Measurements from ENCODE around the gene ADAMTS15.
A peak's percentile ranks its signal among the peaks of the same experiment; 100 is the strongest.

ADAMTS15 gene, protein sequence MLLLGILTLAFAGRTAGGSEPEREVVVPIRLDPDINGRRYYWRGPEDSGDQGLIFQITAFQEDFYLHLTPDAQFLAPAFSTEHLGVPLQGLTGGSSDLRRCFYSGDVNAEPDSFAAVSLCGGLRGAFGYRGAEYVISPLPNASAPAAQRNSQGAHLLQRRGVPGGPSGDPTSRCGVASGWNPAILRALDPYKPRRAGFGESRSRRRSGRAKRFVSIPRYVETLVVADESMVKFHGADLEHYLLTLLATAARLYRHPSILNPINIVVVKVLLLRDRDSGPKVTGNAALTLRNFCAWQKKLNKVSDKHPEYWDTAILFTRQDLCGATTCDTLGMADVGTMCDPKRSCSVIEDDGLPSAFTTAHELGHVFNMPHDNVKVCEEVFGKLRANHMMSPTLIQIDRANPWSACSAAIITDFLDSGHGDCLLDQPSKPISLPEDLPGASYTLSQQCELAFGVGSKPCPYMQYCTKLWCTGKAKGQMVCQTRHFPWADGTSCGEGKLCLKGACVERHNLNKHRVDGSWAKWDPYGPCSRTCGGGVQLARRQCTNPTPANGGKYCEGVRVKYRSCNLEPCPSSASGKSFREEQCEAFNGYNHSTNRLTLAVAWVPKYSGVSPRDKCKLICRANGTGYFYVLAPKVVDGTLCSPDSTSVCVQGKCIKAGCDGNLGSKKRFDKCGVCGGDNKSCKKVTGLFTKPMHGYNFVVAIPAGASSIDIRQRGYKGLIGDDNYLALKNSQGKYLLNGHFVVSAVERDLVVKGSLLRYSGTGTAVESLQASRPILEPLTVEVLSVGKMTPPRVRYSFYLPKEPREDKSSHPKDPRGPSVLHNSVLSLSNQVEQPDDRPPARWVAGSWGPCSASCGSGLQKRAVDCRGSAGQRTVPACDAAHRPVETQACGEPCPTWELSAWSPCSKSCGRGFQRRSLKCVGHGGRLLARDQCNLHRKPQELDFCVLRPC

DNA sequence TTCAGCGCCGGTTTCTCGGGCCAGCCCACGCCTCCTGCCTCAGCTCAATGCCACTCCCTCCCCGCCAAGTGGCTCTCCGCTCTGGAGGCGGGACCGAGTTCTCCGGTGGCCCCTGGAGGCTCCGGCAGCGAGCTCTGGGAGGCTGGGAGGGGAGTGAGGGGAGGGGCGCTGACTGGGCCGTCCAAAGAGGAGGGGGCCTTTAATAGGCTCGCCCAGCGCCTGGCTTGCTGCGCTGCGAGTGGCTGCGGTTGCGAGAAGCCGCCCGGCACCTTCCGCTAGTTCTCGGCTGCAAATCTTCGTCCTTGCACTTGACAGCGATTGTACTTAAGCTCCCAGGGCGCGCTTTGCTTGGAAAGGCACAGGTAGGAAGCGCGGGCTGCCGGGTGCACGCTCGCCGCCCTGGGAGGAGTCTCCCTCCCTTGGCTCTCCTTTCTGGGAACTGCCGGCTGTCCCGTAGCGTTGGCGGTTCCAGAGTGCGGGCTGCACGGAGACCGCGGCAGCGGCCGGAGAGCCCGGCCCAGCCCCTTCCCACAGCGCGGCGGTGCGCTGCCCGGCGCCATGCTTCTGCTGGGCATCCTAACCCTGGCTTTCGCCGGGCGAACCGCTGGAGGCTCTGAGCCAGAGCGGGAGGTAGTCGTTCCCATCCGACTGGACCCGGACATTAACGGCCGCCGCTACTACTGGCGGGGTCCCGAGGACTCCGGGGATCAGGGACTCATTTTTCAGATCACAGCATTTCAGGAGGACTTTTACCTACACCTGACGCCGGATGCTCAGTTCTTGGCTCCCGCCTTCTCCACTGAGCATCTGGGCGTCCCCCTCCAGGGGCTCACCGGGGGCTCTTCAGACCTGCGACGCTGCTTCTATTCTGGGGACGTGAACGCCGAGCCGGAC is at the start of gene ADAMTS15:
Gene ADAMTS15 (plus strand): TSS at position 230 of the 894 bp plus-strand sequence. CDS start 329 bp downstream, at position 559.
- no peaks in the 10 kb centered on the region for H3K9me3 ChIP-seq (ENCODE audit: low read length)
- no peaks in the 10 kb centered on the region for H3K36me3 ChIP-seq (ENCODE audit: insufficient read depth, low read length)
- H2AFZ ChIP-seq (ENCODE audit: low read depth, low read length) = peak within 1 kb of the TSS; percentile 93
- H3K4me3 ChIP-seq (ENCODE audit: low read length) = peak within 1 kb of the TSS; percentile 55
- peaks cover 20% of the 10 kb centered on the region for H3K27me3 ChIP-seq (ENCODE audit: insufficient read depth, low read length)
- H3K4me1 ChIP-seq (ENCODE audit: insufficient read depth, low read length) = peaks cover 12% of the 10 kb centered on the region

DNA sequence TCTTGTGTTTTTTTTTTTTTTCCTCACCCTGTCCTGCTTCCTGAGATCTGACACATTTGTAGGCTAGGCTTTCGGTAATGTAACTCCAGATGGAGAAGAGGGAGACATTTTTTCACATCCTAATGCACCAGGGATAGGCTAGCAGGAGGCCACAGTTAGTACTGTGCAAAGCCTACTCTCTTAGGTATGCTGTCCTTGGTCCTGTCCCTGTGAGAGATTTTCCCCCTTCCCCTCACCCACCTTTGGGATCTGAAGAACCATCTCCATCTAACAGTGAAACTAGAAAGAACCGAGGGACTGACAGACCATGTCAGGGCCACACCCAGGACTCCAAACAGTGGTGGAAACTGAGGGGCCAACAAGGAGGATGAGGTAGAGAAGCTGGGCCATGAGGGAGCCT is 49.2 kb upstream of the ADAMTS15 start:
- H3K36me3 ChIP-seq (ENCODE audit: insufficient read depth, low read length) = no peaks in the 10 kb centered on the region
- no peak overlapping the region for H3K4me3 ChIP-seq (ENCODE audit: low read length)
- peaks cover 6% of the 10 kb centered on the region for H3K27me3 ChIP-seq (ENCODE audit: insufficient read depth, low read length)
- no peak overlapping the region for H2AFZ ChIP-seq (ENCODE audit: low read depth, low read length)
- peaks cover 12% of the 10 kb centered on the region for H3K4me1 ChIP-seq (ENCODE audit: insufficient read depth, low read length)
- H3K9me3 ChIP-seq (ENCODE audit: low read length) = no peaks in the 10 kb centered on the region

DNA sequence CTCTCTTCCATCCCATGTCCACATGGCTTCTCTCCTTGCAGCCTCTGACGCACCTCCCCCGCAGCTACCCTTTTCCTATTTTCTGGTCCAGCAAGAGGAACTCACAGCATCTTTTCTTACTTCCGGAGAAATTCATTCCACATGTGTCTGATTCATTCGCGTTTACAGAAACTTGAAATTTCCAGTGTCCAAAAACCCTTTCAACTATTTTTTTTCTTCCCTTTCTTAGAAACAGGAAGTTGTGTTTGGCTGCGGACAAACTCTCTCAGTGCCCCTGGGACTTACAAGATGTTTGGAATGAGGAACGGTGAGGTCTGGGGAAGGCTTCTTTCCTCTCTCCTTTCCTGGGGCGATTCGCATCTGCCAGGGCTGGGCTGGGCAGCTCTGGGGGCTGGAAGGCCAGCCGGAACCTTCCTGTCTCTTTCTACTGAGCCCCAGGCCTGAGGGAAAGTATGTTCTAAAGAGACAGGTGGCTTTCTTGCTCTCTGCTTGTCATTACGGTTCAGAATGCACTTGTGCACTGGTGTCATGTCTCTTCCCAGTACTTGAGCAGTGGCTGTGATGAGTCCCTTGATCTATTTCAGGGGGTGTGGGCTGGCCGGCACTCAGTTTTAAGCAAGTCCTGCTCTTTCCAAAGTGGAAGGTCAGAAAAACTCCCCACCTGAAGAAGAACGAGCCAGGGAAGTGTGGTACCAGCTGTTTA is 47.5 kb upstream of the ADAMTS15 start:
- Histone ChIP-seq H3K9me3 (ENCODE audit: low read length) (no peaks in the 10 kb centered on the region), H2AFZ (ENCODE audit: low read depth, low read length) (no peak overlapping the region), H3K27me3 (ENCODE audit: insufficient read depth, low read length) (peaks cover 6% of the 10 kb centered on the region), H3K4me1 (ENCODE audit: insufficient read depth, low read length) (no peaks in the 10 kb centered on the region), H3K4me3 (ENCODE audit: low read length) (no peak overlapping the region), H3K36me3 (ENCODE audit: insufficient read depth, low read length) (no peaks in the 10 kb centered on the region)

DNA sequence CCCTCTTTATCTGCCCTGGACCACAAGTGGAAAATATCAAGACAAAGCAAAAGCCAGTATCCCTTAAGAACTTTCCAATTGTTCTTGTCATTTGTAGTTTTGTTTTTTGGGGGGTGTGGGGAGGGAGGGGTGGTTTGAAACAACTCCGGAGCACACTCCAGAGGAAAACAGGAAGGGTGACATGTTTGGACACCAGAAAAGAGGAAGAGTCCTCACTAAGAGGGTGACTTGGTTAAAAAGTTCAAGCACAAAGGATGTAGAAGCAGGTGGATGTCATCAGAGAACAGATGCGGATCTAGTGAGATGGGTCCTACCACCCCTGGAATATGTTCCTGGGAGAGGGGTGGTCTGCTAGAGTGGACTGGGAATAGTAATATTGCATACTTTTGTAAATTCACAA is 45.9 kb upstream of the ADAMTS15 start:
- Histone ChIP-seq H3K27me3 (ENCODE audit: insufficient read depth, low read length) (peaks cover 6% of the 10 kb centered on the region), H3K4me1 (ENCODE audit: insufficient read depth, low read length) (no peaks in the 10 kb centered on the region), H3K36me3 (ENCODE audit: insufficient read depth, low read length) (no peaks in the 10 kb centered on the region), H2AFZ (ENCODE audit: low read depth, low read length) (no peak overlapping the region), H3K4me3 (ENCODE audit: low read length) (no peak overlapping the region), H3K9me3 (ENCODE audit: low read length) (no peaks in the 10 kb centered on the region)

DNA sequence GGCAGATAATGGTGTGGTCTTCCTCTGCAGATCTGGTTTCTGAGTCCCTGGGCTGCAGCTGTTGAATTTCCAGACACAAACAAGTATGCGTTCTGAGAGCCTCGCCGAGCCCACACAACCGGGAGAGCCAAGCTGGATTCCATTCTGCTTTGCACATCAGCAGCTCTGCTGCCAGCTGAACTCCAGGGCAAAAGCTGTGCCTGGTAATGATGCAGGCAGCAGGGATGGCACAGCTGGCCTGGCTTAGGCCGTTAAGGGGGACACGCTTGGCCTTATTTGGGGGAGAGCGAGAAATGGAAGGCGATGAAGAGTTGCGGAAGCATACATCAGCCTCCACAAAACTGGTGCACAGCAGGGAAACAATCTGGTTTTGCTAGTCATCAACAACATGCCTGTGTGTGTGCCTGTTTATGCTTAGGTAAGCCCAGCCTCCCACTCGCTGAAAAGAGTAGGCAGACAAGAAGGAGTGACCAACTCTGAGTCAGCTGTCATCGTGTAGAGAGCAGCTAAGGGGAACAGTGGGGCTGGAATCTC is 45.1 kb upstream of the ADAMTS15 start:
- Histone ChIP-seq H2AFZ (ENCODE audit: low read depth, low read length) (no peak overlapping the region), H3K4me3 (ENCODE audit: low read length) (no peak overlapping the region), H3K36me3 (ENCODE audit: insufficient read depth, low read length) (no peaks in the 10 kb centered on the region), H3K9me3 (ENCODE audit: low read length) (no peaks in the 10 kb centered on the region), H3K4me1 (ENCODE audit: insufficient read depth, low read length) (no peaks in the 10 kb centered on the region), H3K27me3 (ENCODE audit: insufficient read depth, low read length) (peaks cover 7% of the 10 kb centered on the region)

DNA sequence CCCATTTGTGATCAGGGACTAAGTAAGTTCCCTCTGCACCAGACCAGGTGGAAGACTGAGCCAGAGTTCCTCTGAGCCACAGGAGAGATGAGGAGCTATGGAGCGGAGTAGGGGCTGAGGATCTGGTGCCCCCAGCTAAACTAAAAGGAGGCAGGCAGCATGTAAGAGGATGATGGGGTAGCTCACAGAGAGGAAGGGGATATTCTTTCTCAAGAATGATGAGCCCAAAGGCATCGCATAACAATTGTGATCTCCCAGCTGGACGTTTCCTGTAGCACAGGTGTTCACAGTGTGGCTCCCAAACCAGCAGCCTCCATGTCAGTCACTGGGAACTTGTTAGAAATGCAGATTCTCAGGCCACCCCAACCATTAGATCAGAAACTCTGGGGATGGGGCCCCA is 44.5 kb upstream of the ADAMTS15 start:
- Histone ChIP-seq H3K4me1 (ENCODE audit: insufficient read depth, low read length) (no peaks in the 10 kb centered on the region), H3K36me3 (ENCODE audit: insufficient read depth, low read length) (no peaks in the 10 kb centered on the region), H2AFZ (ENCODE audit: low read depth, low read length) (no peak overlapping the region), H3K27me3 (ENCODE audit: insufficient read depth, low read length) (peaks cover 13% of the 10 kb centered on the region), H3K4me3 (ENCODE audit: low read length) (no peak overlapping the region), H3K9me3 (ENCODE audit: low read length) (no peaks in the 10 kb centered on the region)

DNA sequence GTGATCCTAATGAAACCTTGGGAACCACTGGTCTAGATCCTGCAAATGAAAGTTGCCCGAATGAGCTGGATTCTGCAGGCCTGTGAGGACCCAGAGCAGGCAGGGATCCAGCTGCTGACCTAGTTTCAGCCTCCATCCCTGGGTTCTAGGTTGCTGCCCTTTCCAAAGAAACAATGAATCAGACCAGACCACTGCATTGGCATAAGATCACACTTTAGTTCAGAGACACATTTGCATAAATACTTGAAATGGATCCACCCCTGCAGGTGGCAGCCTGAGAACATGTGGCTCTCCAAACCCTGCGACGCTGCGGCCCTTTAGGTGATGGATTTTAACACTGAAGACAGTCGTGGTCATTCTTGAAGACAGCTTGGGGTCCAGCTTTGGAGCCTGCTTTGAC is 43.7 kb upstream of the ADAMTS15 start:
- no peak overlapping the region for H3K4me3 ChIP-seq (ENCODE audit: low read length)
- peaks cover 20% of the 10 kb centered on the region for H3K27me3 ChIP-seq (ENCODE audit: insufficient read depth, low read length)
- no peaks in the 10 kb centered on the region for H3K4me1 ChIP-seq (ENCODE audit: insufficient read depth, low read length)
- H2AFZ ChIP-seq (ENCODE audit: low read depth, low read length) = no peak overlapping the region
- H3K36me3 ChIP-seq (ENCODE audit: insufficient read depth, low read length) = no peaks in the 10 kb centered on the region
- H3K9me3 ChIP-seq (ENCODE audit: low read length) = no peaks in the 10 kb centered on the region

DNA sequence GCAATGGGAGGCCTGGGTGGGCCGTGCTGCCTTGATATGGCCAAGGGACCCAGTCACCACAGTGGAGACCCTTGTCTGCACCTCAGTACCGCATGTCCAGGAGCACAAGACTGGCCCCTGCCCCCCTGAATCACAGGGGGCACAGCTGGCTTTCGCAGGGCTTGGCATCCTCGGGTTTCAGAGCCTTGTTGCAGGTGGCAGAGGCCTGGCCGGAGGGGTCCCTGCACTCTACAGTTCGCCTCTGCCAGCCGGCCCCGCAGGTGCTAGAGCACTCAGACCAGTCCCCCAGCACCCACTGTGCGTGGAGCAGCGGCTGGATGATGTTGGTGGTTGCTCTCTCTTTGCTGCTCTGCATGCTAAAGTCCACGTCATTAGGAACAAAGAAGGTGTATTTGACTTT is 43.0 kb upstream of the ADAMTS15 start:
- H3K4me1 ChIP-seq (ENCODE audit: insufficient read depth, low read length) = no peaks in the 10 kb centered on the region
- H3K4me3 ChIP-seq (ENCODE audit: low read length) = no peak overlapping the region
- H2AFZ ChIP-seq (ENCODE audit: low read depth, low read length) = no peak overlapping the region
- H3K9me3 ChIP-seq (ENCODE audit: low read length) = no peaks in the 10 kb centered on the region
- H3K36me3 ChIP-seq (ENCODE audit: insufficient read depth, low read length) = no peaks in the 10 kb centered on the region
- H3K27me3 ChIP-seq (ENCODE audit: insufficient read depth, low read length) = peaks cover 22% of the 10 kb centered on the region

DNA sequence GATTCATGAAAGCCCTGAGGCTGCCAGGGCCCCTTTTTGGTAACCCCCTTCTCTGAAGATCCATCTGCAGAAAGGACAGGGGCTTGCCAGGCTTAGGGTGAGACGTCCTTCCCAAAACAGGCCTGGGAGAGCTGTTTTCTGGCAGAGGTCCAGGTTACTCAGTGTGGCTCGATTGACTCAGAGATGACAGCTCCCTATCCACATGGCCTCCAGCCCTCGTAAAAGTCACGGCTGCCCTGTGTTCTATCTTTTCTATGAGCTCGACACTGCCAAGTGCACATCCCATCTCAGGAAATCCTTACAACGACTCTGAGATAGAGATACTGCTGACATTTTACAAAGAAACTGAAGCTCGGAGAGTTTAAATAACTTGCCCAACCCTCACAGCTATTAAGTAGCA is 40.5 kb upstream of the ADAMTS15 start:
- no peaks in the 10 kb centered on the region for H3K36me3 ChIP-seq (ENCODE audit: insufficient read depth, low read length)
- no peaks in the 10 kb centered on the region for H3K4me1 ChIP-seq (ENCODE audit: insufficient read depth, low read length)
- H3K9me3 ChIP-seq (ENCODE audit: low read length) = no peaks in the 10 kb centered on the region
- H3K27me3 ChIP-seq (ENCODE audit: insufficient read depth, low read length) = peaks cover 23% of the 10 kb centered on the region
- H2AFZ ChIP-seq (ENCODE audit: low read depth, low read length) = no peak overlapping the region
- no peak overlapping the region for H3K4me3 ChIP-seq (ENCODE audit: low read length)

DNA sequence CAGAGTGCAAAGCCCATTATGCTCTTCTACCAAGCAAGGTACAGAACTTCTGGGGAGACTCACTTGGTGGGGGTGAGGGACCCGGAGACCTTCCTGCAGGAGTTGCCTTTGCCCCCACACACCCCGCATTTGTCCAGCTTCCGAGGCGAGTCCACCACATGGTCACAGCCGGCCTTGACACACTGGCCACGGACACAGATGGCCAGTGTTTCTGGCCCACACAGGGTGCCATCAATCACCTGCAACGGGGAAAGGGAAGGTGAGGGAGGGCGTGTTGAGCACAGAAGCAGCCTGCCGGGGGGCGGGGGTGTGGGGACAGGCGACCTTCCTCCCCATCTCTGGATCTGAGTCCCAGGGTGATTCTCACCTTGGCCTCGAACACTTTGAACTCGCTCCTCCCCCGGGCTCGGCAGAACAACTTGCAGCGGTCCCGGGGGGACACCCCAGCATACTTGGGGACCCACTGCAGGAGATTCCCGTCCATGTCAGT is 40.0 kb upstream of the ADAMTS15 start:
- no peaks in the 10 kb centered on the region for H3K4me1 ChIP-seq (ENCODE audit: insufficient read depth, low read length)
- H3K36me3 ChIP-seq (ENCODE audit: insufficient read depth, low read length) = no peaks in the 10 kb centered on the region
- H3K9me3 ChIP-seq (ENCODE audit: low read length) = no peaks in the 10 kb centered on the region
- H3K27me3 ChIP-seq (ENCODE audit: insufficient read depth, low read length) = peaks cover 21% of the 10 kb centered on the region
- H2AFZ ChIP-seq (ENCODE audit: low read depth, low read length) = no peak overlapping the region
- H3K4me3 ChIP-seq (ENCODE audit: low read length) = no peak overlapping the region

DNA sequence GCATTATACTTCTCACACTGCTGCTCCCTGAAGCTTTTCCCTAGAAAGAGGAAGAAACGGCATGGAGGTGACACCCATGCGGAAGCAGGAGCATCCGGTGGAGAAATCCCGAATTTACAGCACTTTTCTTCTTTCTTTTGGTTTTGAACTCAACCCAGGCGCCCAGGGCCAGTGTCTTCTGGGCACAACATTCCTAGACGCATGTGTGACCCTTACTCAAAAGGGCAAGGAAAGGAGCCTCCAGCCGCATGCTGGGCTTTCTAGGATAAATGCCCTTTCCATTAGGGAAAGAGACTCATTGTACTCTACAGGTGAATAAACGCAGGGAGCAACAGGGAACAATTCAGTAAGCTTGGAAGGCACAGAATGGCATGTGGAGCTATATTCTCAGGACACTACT is 39.5 kb upstream of the ADAMTS15 start:
- Histone ChIP-seq H2AFZ (ENCODE audit: low read depth, low read length) (no peak overlapping the region), H3K4me1 (ENCODE audit: insufficient read depth, low read length) (no peaks in the 10 kb centered on the region), H3K4me3 (ENCODE audit: low read length) (no peak overlapping the region), H3K27me3 (ENCODE audit: insufficient read depth, low read length) (peaks cover 19% of the 10 kb centered on the region), H3K36me3 (ENCODE audit: insufficient read depth, low read length) (no peaks in the 10 kb centered on the region), H3K9me3 (ENCODE audit: low read length) (no peaks in the 10 kb centered on the region)

Data from neuron (in vitro differentiated cells).